ENCODE measurements around the gene ODAD4.

DNA sequence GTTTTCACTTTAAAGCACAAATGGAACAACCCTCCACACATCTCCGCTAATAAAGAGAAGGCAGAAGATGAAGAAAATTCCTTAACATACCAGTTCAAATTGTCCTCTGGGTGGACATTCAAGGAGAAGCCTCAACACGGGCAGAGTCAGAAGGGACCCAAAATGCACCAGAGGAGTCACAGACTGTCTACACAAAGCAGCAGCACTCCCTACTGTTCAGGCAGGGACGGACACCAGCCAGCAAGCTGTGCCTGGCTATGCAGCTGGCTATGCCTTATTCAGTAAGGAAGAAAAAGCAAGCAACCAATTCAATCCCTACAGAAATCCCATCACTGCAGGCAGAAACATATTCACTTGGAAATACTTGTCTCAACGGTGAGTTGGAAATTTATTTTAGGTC lies 78.8 kb downstream of the ODAD4 start:
- TF ChIP-seq FOS (IDR thresholded peaks at IDR 0.05; ENCODE audit: low read depth, low read length) (no peak), CHD1 (IDR thresholded peaks at IDR 0.05; ENCODE audit: low read depth, low read length) (no peak), MXI1 (IDR thresholded peaks at IDR 0.05; ENCODE audit: borderline replicate concordance, low read depth, low read length) (no peak), NFE2L2 (IDR thresholded peaks at IDR 0.05; ENCODE audit: low read depth, low read length) (no peak), SMC3 (IDR thresholded peaks at IDR 0.05; ENCODE audit: low read depth, low read length) (no peak), CEBPB (IDR thresholded peaks at IDR 0.05; ENCODE audit: low read depth, low read length) (no peak), BHLHE40 (IDR thresholded peaks at IDR 0.05; ENCODE audit: low read depth, low read length) (no peak)
- TF ChIP-seq, protein P1, sequence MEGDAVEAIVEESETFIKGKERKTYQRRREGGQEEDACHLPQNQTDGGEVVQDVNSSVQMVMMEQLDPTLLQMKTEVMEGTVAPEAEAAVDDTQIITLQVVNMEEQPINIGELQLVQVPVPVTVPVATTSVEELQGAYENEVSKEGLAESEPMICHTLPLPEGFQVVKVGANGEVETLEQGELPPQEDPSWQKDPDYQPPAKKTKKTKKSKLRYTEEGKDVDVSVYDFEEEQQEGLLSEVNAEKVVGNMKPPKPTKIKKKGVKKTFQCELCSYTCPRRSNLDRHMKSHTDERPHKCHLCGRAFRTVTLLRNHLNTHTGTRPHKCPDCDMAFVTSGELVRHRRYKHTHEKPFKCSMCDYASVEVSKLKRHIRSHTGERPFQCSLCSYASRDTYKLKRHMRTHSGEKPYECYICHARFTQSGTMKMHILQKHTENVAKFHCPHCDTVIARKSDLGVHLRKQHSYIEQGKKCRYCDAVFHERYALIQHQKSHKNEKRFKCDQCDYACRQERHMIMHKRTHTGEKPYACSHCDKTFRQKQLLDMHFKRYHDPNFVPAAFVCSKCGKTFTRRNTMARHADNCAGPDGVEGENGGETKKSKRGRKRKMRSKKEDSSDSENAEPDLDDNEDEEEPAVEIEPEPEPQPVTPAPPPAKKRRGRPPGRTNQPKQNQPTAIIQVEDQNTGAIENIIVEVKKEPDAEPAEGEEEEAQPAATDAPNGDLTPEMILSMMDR (conservative IDR thresholded peaks at IDR 0.05; ENCODE audit: low read depth, low read length), result 0 out of 2 replicates have a peak, but pooled peaks have one; percentile 14
